ENCODE measurements around the gene HCFC1R1.

Gene HCFC1R1

DNA sequence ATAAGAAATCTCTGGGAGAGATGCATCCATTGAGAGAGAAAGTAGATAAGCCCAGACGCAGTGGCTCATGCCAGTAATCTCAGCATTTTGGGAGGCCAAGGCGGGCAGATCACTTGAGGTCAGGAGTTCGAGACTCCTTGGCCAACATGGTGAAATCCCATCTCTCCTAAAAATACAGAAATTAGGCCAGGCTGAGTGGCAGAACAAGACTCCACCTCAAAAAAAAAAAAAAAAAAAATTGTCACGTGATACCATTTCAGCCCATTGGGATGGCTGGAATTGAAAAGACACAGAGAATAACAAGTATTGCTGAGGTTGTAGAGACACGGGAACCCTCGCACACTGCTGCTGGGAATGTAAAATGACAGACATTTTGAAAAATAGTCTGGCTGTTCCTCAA, 38.8 kb upstream of the HCFC1R1 start:
- POLR2A ChIA-PET, result no interaction called here

DNA sequence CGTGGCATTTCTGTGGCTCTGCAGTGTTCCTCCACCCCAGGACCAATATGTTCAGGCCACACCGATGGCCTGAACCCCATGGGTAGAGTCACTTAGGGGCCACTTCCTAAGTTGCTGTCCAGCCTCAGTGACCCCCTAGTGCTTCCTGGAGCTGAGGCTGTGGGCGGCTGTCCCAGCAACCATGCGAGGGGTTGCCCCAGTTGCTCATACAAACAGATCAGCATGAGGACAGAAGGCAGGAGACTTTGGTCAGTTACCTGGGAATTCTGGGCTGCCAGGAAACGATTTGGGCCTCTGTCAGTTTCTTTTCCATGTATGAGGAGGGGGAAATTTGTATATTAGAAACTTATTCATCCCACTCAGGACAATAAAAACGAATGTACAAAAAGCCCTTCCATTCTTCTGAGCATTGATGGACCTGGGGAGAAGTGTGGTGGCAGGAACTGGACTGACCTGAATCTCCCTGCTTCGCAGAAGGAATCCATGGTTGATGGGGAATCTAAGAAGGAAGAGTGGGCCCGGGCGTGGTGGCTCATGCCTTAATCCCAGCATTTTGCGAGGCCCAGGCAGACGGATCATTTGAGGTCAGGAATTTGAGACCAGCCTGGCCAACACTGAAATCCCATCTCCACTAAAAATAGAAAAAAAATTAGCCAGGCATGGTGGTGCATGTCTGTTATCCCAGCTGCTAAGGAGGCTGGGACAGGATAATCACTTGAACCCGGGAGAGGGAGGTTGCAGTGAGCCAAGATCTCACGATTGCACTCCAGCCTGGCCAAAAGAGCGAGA, 36.8 kb upstream of the HCFC1R1 start:
- H3K4me1 ChIP-seq (ENCODE audit: control extremely low read depth in 1 of 4, control insufficient read depth in 4 of 4, insufficient read depth in 4 of 4, low read length in 3 of 4), result peaks cover 0 to 52% (median 37%) of the 10 kb centered on the region in 4 experiments
- no peak for DNase-seq
- ChIA-PET POLR2A (no interaction called here), CTCF (interaction anchor here (1.1 to 6.6 kb wide), 9 partner anchors 10 to 98 kb away, joined by 3 to 82 read pairs (median 16); partner anchors contain the start of genes ZNF213 and ZSCAN10)
- H3K9me3 ChIP-seq (ENCODE audit: control extremely low read depth in 1 of 5, control insufficient read depth in 4 of 5, insufficient read depth in 2 of 5, low read depth in 1 of 5, low read length in 4 of 5), result no peaks in the 10 kb centered on the region
- no peak overlapping the region for H3K27ac ChIP-seq (ENCODE audit: insufficient read depth in 1 of 2, low read depth in 1 of 2, low read length in 2 of 2, poor library complexity in 1 of 2, severe bottlenecking in 2 of 2)
- H3K27me3 ChIP-seq (replicated peaks in 2 of 5; ENCODE audit: control insufficient read depth in 4 of 5, insufficient read depth in 5 of 5, low read length in 4 of 5), result peaks cover 0 to 6% (median 0%) of the 10 kb centered on the region in 5 experiments
- H3K36me3 ChIP-seq (ENCODE audit: control insufficient read depth in 4 of 4, insufficient read depth in 4 of 4, low read length in 3 of 4), result no peaks in the 10 kb centered on the region
- 100% methylated on average over 5 of the region's 14 CpGs for WGBS (ENCODE audit: insufficient coverage)
- no peak overlapping the region for H3K4me3 ChIP-seq (ENCODE audit: control insufficient read depth in 1 of 7, extremely low read depth in 1 of 7, insufficient read depth in 4 of 7, low read depth in 2 of 7, low read length in 6 of 7)

More for the DNA sequence above, 38.8 kb upstream of the HCFC1R1 start:
- peaks cover 0 to 38% (median 22%) of the 10 kb centered on the region in 4 experiments for H3K4me1 ChIP-seq (ENCODE audit: control extremely low read depth in 1 of 4, control insufficient read depth in 4 of 4, insufficient read depth in 4 of 4, low read length in 3 of 4)
- CTCF ChIA-PET, result interaction anchor here (1.1 to 6.5 kb wide), 6 partner anchors 12 to 67 kb away, joined by 3 to 51 read pairs (median 8); partner anchors contain the start of gene ZSCAN10
- no peaks in the 10 kb centered on the region for H3K36me3 ChIP-seq (ENCODE audit: control insufficient read depth in 4 of 4, insufficient read depth in 4 of 4, low read length in 3 of 4)
- no peaks in the 10 kb centered on the region for H3K9me3 ChIP-seq (ENCODE audit: control extremely low read depth in 1 of 5, control insufficient read depth in 4 of 5, insufficient read depth in 2 of 5, low read depth in 1 of 5, low read length in 4 of 5)
- 82% methylated on average over 2 of the region's 6 CpGs for WGBS (ENCODE audit: insufficient coverage)
- no peak for DNase-seq
- peaks cover 0 to 3% (median 0%) of the 10 kb centered on the region in 5 experiments for H3K27me3 ChIP-seq (replicated peaks in 2 of 5; ENCODE audit: control insufficient read depth in 4 of 5, insufficient read depth in 5 of 5, low read length in 4 of 5)
- H3K27ac ChIP-seq (ENCODE audit: insufficient read depth in 1 of 2, low read depth in 1 of 2, low read length in 2 of 2, poor library complexity in 1 of 2, severe bottlenecking in 2 of 2), result no peak overlapping the region
- no peak overlapping the region for H3K4me3 ChIP-seq (ENCODE audit: control insufficient read depth in 1 of 7, extremely low read depth in 1 of 7, insufficient read depth in 4 of 7, low read depth in 2 of 7, low read length in 6 of 7)

DNA sequence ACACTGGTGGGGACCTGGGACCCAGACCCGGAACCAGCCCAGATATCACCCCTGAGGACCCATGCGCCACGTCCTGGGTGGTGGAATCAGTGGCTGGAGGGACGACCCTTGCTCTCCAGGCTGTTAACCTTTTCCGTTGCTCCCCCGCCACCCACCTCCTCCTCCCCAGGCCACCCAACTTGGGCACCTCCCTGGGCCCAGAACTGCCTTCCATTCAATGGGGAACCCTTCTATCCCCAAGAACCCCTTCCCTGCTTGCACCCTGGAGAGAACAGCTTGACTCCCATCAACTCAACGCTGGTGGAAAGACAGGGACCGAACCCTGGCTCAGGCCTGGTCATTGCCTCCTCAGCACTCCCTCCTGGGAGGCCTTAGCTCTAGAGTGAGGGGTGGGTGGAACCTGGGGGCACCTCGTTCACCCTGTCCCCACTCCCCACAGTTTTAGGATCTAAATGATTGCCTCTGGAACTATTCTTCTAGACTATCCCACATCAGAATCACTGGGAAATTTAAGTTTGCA, 36.0 kb upstream of the HCFC1R1 start:
- Histone ChIP-seq H3K36me3 (ENCODE audit: control insufficient read depth in 4 of 4, insufficient read depth in 4 of 4, low read length in 3 of 4) (no peaks in the 10 kb centered on the region), H3K4me3 (ENCODE audit: control insufficient read depth in 1 of 7, extremely low read depth in 1 of 7, insufficient read depth in 4 of 7, low read depth in 2 of 7, low read length in 6 of 7) (peak overlapping the region; percentile 64 to 90 (median 76)), H3K4me1 (ENCODE audit: control extremely low read depth in 1 of 4, control insufficient read depth in 4 of 4, insufficient read depth in 4 of 4, low read length in 3 of 4) (peaks cover 0 to 55% (median 45%) of the 10 kb centered on the region in 4 experiments), H3K9me3 (ENCODE audit: control extremely low read depth in 1 of 5, control insufficient read depth in 4 of 5, insufficient read depth in 2 of 5, low read depth in 1 of 5, low read length in 4 of 5) (no peaks in the 10 kb centered on the region), H3K27ac (ENCODE audit: insufficient read depth in 1 of 2, low read depth in 1 of 2, low read length in 2 of 2, poor library complexity in 1 of 2, severe bottlenecking in 2 of 2) (peak overlapping the region in 1 of 2 experiments; percentile 61), H3K27me3 (replicated peaks in 2 of 5; ENCODE audit: control insufficient read depth in 4 of 5, insufficient read depth in 5 of 5, low read length in 4 of 5) (peaks cover 0 to 6% (median 0%) of the 10 kb centered on the region in 5 experiments)
- ChIA-PET CTCF (interaction anchor here (0.8 to 6.6 kb wide), 13 partner anchors 11 to 99 kb away, joined by 3 to 82 read pairs (median 7); partner anchors contain the start of genes ZNF213 and ZSCAN10), POLR2A (no interaction called here)
- 59% methylated on average over 7 of the region's 9 CpGs for WGBS (ENCODE audit: insufficient coverage)
- no peak for DNase-seq

DNA sequence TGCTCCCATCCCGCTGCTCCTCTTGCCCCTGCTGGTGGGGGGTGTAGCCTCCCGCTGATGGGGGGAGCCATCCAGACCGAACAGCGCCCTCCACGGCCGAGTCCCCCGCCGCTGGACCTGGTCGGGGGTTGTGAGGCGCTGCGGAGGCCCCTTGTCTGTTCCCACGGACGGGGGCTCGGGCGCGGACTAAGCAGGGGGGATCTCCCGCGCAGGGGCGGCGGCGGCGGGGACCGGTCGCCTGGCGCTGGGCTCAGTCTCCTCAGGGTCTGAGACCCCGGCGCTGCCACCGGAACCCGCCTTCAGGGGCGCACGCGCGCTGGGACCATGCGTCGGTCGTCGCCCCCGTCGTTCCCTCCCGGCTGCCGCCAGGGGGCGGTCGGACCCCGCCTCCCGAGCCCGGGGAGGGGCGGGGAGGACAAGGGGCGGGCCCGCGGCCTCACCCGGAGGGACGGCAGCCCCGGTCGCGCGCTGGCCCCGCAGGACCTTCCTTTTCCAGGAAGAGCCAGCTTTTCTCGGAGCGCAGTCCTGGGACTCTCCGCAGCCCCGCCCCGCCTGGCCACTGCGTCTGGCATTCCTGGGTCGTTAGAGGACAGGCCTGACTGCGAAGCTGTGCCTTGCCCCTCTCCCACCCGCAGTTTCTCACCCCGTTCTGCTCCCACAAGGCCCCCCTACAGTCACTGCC, 35.4 kb upstream of the HCFC1R1 start:
- WGBS (ENCODE audit: insufficient coverage), result 0% methylated on average over 59 of the region's 67 CpGs
- H3K27ac ChIP-seq (ENCODE audit: insufficient read depth in 1 of 2, low read depth in 1 of 2, low read length in 2 of 2, poor library complexity in 1 of 2, severe bottlenecking in 2 of 2), result peak overlapping the region in 1 of 2 experiments; percentile 61
- no peaks in the 10 kb centered on the region for H3K9me3 ChIP-seq (ENCODE audit: control extremely low read depth in 1 of 5, control insufficient read depth in 4 of 5, insufficient read depth in 2 of 5, low read depth in 1 of 5, low read length in 4 of 5)
- CTCF ChIA-PET, result interaction anchor here (0.6 to 6.6 kb wide), 21 partner anchors 11 to 402 kb away, joined by 3 to 82 read pairs (median 4); partner anchors contain the start of genes ZNF213 and ZSCAN10
- peaks cover 0 to 6% (median 0%) of the 10 kb centered on the region in 5 experiments for H3K27me3 ChIP-seq (replicated peaks in 2 of 5; ENCODE audit: control insufficient read depth in 4 of 5, insufficient read depth in 5 of 5, low read length in 4 of 5)
- H3K36me3 ChIP-seq (ENCODE audit: control insufficient read depth in 4 of 4, insufficient read depth in 4 of 4, low read length in 3 of 4), result no peaks in the 10 kb centered on the region
- peak overlapping the region; percentile 64 to 90 (median 76) for H3K4me3 ChIP-seq (ENCODE audit: control insufficient read depth in 1 of 7, extremely low read depth in 1 of 7, insufficient read depth in 4 of 7, low read depth in 2 of 7, low read length in 6 of 7)
- peak; percentile 75 to 83 (median 78) for DNase-seq
- peaks cover 0 to 57% (median 48%) of the 10 kb centered on the region in 4 experiments for H3K4me1 ChIP-seq (ENCODE audit: control extremely low read depth in 1 of 4, control insufficient read depth in 4 of 4, insufficient read depth in 4 of 4, low read length in 3 of 4)
- POLR2A ChIA-PET, result no interaction called here

DNA sequence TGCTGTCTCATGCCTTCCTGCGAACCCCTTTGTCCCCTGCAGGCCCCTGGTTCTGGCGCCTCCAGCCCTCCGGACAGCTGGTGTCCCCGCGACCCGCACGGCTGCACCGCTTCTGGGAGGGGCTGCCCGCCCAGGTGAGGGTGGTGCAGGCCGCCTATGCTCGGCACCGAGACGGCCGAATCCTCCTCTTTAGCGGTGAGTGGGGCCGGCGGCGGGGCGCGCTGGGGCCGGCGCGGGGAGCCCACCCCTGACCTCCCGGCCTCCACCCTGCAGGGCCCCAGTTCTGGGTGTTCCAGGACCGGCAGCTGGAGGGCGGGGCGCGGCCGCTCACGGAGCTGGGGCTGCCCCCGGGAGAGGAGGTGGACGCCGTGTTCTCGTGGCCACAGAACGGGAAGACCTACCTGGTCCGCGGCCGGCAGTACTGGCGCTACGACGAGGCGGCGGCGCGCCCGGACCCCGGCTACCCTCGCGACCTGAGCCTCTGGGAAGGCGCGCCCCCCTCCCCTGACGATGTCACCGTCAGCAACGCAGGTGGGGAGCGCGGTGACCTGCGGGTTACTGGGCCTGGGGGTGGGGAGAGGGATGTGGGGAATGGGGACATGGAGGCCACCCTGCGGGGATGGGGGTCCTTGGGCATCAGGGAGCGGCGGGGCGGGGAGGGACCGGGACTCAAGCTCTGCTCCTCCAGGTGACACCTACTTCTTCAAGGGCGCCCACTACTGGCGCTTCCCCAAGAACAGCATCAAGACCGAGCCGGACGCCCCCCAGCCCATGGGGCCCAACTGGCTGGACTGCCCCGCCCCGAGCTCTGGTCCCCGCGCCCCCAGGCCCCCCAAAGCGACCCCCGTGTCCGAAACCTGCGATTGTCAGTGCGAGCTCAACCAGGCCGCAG, 34.6 kb upstream of the HCFC1R1 start:
- peak overlapping the region; percentile 64 to 90 (median 76) for H3K4me3 ChIP-seq (ENCODE audit: control insufficient read depth in 1 of 7, extremely low read depth in 1 of 7, insufficient read depth in 4 of 7, low read depth in 2 of 7, low read length in 6 of 7)
- WGBS (ENCODE audit: insufficient coverage), result 14% methylated on average over 52 of the region's 77 CpGs
- H3K36me3 ChIP-seq (ENCODE audit: control insufficient read depth in 4 of 4, insufficient read depth in 4 of 4, low read length in 3 of 4), result peaks cover 0 to 3% (median 0%) of the 10 kb centered on the region in 4 experiments
- H3K9me3 ChIP-seq (ENCODE audit: control extremely low read depth in 1 of 5, control insufficient read depth in 4 of 5, insufficient read depth in 2 of 5, low read depth in 1 of 5, low read length in 4 of 5), result no peaks in the 10 kb centered on the region
- H3K27me3 ChIP-seq (replicated peaks in 2 of 5; ENCODE audit: control insufficient read depth in 4 of 5, insufficient read depth in 5 of 5, low read length in 4 of 5), result peaks cover 0 to 6% (median 0%) of the 10 kb centered on the region in 5 experiments
- H3K4me1 ChIP-seq (ENCODE audit: control extremely low read depth in 1 of 4, control insufficient read depth in 4 of 4, insufficient read depth in 4 of 4, low read length in 3 of 4), result peaks cover 2 to 61% (median 50%) of the 10 kb centered on the region in 4 experiments
- peak; percentile 47 to 63 (median 52) for DNase-seq
- CTCF ChIA-PET, result interaction anchor here (0.6 to 6.6 kb wide), 21 partner anchors 10 to 403 kb away, joined by 3 to 82 read pairs (median 4); partner anchors contain the start of genes ZNF213 and ZSCAN10
- peak overlapping the region in 1 of 2 experiments; percentile 61 for H3K27ac ChIP-seq (ENCODE audit: insufficient read depth in 1 of 2, low read depth in 1 of 2, low read length in 2 of 2, poor library complexity in 1 of 2, severe bottlenecking in 2 of 2)
- POLR2A ChIA-PET, result interaction anchor here (0.7 kb wide), 1 partner anchor 92 kb away, joined by 3 read pairs; no protein-coding TSS in a partner anchor
